Fibroblast of skin of scalp (primary cell): Measurements from ENCODE around the gene INSR.
"Not testable (repeated sequence)": the region's sequence is repeated elsewhere in the genome, so short reads cannot be mapped to it uniquely, and the experiment has no call there.

Source experiments
- DNase-seq: peaks from one replicate; pipeline ENCODE4 v3.0.0-alpha.2; 2013

The INSR gene

DNA sequence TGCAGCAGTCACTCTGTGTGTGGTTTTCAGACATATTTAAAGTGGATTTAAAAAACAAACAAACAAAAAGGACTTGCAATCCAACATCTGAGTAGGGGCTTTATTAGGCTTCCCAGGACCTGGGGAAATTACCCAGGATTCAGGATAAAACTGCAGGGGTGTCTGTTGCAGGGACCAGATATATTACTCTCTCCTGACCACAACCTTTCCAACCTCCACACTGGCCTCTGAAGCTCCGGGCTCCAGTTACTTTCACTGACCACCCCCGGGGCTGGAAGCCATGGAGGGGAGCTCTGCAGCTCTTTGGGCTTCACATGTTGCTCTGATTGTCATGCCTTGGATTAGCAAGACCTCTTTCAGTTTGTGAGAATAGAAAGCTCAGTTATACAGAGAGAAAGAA lies 75.2 kb downstream of the INSR start:
- DNase-seq, result no peak

DNA sequence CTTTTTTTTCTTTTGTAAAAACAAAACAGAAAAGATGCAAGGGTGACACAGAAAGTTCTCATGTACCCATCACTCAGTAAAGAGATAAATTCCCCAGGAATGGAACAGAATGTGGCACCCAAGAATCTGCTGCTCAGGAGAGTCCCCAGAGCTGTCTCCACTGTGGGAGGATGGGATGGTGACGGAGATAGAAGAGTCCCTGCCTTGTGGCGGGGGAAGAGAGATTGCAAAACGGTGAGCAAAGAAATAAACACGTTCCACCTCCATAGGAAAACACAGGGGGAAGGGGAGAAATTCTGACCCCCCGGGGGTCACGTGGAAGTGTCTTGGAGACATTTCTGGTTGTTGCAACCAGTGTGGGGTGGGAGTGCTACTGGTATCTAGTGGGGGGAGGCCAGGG lies 76.4 kb downstream of the INSR start:
- DNase-seq, result no peak

- no peak for DNase-seq
Measured at GRCh38 chr19:7216373-7216902, 77.8 kb downstream of the INSR start.

GRCh38 chr19:7215176-7215575 lies 79.0 kb downstream of the INSR start:
- no peak for DNase-seq

- no peak for DNase-seq
Measured at GRCh38 chr19:7214324-7215089, 79.7 kb downstream of the INSR start.

GRCh38 chr19:7213628-7214323 lies 80.4 kb downstream of the INSR start:
- no peak for DNase-seq

GRCh38 chr19:7211191-7211951 lies 82.8 kb downstream of the INSR start:
- peak; percentile 14 for DNase-seq

- DNase-seq, result no peak
Measured at GRCh38 chr19:7210359-7210758, 83.9 kb downstream of the INSR start.

GRCh38 chr19:7209597-7210325 lies 84.5 kb downstream of the INSR start:
- not testable (repeated sequence) for DNase-seq

- DNase-seq, result not testable (repeated sequence)
Measured at GRCh38 chr19:7209036-7209435, 85.2 kb downstream of the INSR start.

- no peak for DNase-seq
Measured at GRCh38 chr19:7203332-7203731, 90.9 kb downstream of the INSR start.

DNA sequence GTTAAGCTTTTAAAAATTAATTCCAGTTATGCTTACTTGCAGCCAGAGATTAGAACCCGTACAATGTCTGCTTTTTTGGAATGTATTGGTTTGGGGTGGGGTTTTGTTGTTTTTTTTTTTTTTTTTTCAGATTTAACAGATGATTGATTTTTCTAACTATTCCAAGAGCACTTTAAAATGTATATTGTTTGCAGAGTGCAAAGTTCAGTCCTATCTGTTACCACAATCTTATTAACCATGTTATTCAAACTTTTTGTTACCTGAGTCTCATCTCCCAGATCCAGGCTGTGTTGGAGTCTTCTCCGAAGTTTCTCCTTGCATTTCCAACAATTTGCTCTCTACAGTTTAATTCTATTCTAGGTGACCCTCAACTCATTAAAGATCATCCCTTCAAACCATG lies 91.3 kb downstream of the INSR start:
- DNase-seq, result no peak

DNA sequence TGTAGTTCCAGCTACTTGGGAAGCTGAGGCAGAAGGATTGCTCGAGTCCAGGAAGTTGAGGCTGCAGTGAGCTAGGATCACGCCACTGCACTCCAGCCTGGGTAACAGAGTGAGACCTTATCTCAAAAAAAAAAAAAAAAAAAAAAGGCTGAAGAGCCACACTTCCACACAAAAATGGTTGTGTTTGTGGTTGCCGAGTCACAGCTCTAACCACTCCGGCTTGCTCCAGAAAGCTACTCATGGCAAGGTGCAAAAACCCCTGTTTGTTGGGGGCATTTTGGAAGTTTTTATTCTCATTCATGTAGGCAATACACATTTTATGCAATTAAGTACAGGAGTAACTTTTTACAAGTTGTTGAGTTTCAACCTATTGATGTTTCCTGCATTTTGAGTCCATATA lies 93.5 kb downstream of the INSR start:
- DNase-seq, result no peak

DNA sequence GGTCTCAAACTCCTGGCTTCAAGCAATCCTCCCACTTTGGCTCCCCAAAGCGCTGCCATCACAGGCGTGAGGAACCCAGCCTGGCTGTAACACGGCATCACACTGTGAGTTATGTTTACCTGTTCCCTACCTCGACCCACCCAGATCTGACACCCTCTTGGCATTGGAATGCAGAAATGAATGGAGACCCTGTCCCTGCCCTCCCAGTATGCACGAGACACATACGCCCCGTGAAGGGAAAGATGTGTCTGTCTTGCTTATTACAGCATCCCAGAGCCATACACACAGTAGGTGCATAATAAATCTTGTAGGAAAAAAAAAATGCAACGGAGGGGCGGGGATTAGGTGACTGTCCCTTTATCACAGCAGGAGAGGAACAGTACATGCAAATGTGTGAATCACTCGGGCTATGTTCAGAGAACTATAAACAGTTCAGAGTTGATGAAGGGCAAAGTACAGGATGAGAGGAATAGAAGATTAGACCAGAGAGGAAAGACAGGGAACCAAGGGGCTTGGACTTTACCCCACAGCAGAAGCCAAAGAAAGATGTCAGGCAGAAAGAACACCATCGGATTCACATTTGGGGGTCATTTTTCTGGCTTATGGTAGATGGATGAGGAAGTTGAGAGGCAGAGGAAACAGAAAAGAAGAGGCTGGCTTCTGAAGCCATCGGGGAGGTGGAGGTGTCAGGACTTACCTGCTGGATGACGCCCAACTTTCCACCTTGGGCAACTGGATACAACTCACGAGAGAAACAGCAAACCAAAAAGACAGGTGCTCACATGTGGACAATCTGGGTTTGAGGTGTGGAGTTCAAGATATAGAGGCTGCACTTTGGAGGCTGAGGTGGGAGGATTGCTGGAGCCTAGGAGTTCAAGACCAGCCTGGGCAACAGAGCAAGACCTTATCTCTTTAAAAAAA lies 94.3 kb downstream of the INSR start:
- DNase-seq, result no peak

- peak; percentile 96 for DNase-seq
Measured at GRCh38 chr19:7197760-7198696, 96.2 kb downstream of the INSR start.

- peak; percentile 98 for DNase-seq
Measured at GRCh38 chr19:7197119-7197759, 97.0 kb downstream of the INSR start.

DNA sequence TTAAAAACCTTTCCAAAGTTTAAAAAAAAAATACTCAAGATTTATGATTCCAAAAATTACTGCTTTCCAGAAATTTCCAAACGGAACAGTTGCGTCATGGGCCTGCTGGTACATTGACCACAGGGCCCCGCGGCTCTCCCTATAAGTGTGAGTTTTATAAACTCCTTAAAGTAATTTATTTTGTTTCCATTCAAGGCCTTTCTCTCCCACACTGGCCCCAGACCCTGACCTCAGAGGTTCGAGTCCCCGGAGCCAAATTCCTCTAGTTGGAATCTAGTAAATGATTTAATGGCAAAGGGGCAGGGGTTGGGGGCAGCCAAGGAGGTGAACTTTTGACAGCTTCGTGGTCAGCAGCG lies 97.5 kb downstream of the INSR start:
- DNase-seq, result no peak

DNA sequence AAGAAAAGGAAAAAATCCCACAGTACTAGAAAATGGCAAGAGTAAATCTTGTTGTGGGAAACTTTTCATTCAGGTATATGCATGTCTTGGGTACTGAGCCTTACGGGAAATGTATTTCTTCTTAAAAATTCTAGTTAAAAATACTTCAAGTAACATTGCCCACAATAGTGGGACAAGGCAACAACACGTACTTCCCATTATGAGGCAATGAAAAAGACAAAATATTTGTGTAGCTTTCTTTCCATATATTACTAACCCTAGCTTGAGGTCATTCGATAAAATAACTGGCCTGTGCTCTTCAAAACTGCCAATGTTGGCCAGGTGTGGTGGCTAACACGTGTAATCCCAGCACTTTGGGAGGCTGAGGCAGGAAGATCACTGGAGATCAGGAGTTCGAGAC lies 99.2 kb downstream of the INSR start:
- DNase-seq, result no peak

GRCh38 chr19:7194566-7194965 lies 99.6 kb downstream of the INSR start:
- no peak for DNase-seq
